ENCODE results near the gene MT1X.

DNA sequence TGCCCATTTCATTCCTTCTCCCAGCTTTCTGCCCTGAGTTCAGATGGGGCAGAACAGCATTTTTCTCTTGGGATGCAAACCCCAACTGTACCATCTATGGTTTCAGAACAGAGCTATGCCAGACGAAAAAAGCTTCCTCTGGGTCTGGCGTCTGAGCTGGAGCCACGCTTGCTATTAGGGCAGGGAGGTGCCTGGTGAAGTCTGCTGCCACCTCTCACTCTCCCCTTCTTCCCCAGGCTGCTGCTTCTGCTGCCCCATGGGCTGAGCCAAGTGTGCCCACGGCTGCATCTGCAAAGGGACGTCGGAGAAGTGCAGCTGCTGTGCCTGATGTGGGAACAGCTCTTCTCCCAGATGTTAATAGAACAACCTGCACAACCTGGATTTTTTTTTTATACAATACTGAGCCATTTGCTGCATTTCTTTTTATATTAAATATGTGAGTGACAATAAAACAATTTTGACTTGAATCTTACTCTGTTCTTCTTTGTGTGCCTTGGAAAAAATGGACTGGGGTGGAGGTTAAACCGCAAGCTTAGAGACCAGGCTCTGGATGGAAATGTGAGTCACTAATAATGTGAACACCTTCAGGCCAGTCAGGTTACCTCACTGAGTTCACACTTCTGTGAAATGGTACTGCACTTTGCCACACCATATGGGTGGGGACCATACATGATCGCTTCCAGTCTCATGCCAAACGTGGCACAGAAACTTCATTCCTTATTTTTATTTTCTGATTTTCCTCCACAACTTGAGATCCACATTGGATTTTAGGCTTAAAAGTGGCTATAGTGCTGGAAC lies 45.5 kb upstream of the MT1X start:
- TF ChIP-seq ZNF121 (tag by site-specific recombination; IDR thresholded peaks at IDR 0.05) (no peak), ZNF658 (tag by site-specific recombination; IDR thresholded peaks at IDR 0.05) (no peak)
- TF ChIP-seq, protein P1, sequence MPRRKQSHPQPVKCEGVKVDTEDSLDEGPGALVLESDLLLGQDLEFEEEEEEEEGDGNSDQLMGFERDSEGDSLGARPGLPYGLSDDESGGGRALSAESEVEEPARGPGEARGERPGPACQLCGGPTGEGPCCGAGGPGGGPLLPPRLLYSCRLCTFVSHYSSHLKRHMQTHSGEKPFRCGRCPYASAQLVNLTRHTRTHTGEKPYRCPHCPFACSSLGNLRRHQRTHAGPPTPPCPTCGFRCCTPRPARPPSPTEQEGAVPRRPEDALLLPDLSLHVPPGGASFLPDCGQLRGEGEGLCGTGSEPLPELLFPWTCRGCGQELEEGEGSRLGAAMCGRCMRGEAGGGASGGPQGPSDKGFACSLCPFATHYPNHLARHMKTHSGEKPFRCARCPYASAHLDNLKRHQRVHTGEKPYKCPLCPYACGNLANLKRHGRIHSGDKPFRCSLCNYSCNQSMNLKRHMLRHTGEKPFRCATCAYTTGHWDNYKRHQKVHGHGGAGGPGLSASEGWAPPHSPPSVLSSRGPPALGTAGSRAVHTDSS (tag by site-specific recombination; IDR thresholded peaks at IDR 0.05) = no peak
